DND-41 (cell line): ENCODE measurements around the gene NCF4.

Source experiments
- ATAC-seq: fragments of 200-7000 bp; cut with Tn5 transposase; 3 replicates; pipeline ENCODE4 v1.9.1; 2021; ENCODE audit warnings: low read depth; ENCODE audit not compliant: insufficient read depth
- DNase-seq: peaks from one replicate; pipeline ENCODE4 v3.0.0-alpha.2; 2020
- H2AFZ ChIP-seq: 2 replicates; pipeline ENCODE4 v1.6.0; 2012; ENCODE audit warnings: low read depth, low read length
- H3K27ac ChIP-seq: 2 replicates; pipeline ENCODE4 v1.5.1; 2012; ENCODE audit warnings: low read length, inconsistent platforms
- H3K27me3 ChIP-seq: fragments of 200-600 bp; sonication (generic); 2 replicates; pipeline ENCODE4 v1.6.0; 2012; ENCODE audit warnings: low read length, mild to moderate bottlenecking, inconsistent platforms; ENCODE audit not compliant: insufficient read depth, poor library complexity
- H3K36me3 ChIP-seq: 2 replicates; pipeline ENCODE4 v1.5.1; 2012; ENCODE audit warnings: low read length, inconsistent platforms; ENCODE audit not compliant: insufficient read depth
- H3K4me1 ChIP-seq: 2 replicates; pipeline ENCODE4 v1.5.1; 2012; ENCODE audit warnings: mild to moderate bottlenecking, low read length; ENCODE audit not compliant: insufficient read depth
- H3K4me2 ChIP-seq: 2 replicates; pipeline ENCODE4 v1.6.0; 2012; ENCODE audit warnings: mild to moderate bottlenecking, moderate library complexity, low read length, inconsistent platforms; ENCODE audit not compliant: insufficient read depth
- H3K4me3 ChIP-seq, 2 experiments: fragments of 200-600 bp in 1 of 2; shearing (Covaris generic) in 1 of 2; 2 replicates each; pipeline ENCODE4 v1.5.1; 2012 to 2016; ENCODE audit warnings: inconsistent platforms in 2 of 2, low read length in 2 of 2, mild to moderate bottlenecking in 2 of 2, low read depth in 1 of 2, moderate library complexity in 1 of 2
- H3K79me2 ChIP-seq: 2 replicates; pipeline ENCODE4 v1.6.0; 2012; ENCODE audit warnings: low read length, inconsistent platforms; ENCODE audit not compliant: insufficient read depth
- H3K9ac ChIP-seq: 2 replicates; pipeline ENCODE4 v1.6.0; 2012; ENCODE audit warnings: low read depth, mild to moderate bottlenecking, inconsistent platforms, low read length, moderate library complexity
- H3K9me3 ChIP-seq: 2 replicates; pipeline ENCODE4 v1.5.1; 2012; ENCODE audit warnings: low read length, moderate library complexity, mild to moderate bottlenecking, inconsistent platforms; ENCODE audit not compliant: insufficient read depth, severe bottlenecking
- H4K20me1 ChIP-seq: 2 replicates; pipeline ENCODE4 v1.6.0; 2012; ENCODE audit warnings: low read length; ENCODE audit not compliant: insufficient read depth
- EZH2 ChIP-seq: IDR thresholded peaks from 3 replicates; pipeline ENCODE4 v1.6.1; 2012; ENCODE audit warnings: borderline replicate concordance, low read depth, mild to moderate bottlenecking, moderate library complexity, low read length, inconsistent platforms; ENCODE audit not compliant: severe bottlenecking
- TF ChIP-seq, protein P1 (sequence below): IDR thresholded peaks from 2 replicates; pipeline ENCODE4 v1.5.1; 2012; ENCODE audit warnings: borderline replicate concordance, low read length, moderate library complexity, mild to moderate bottlenecking; ENCODE audit not compliant: poor library complexity, severe bottlenecking; ENCODE audit errors: extremely low read depth

The NCF4 gene

DNA sequence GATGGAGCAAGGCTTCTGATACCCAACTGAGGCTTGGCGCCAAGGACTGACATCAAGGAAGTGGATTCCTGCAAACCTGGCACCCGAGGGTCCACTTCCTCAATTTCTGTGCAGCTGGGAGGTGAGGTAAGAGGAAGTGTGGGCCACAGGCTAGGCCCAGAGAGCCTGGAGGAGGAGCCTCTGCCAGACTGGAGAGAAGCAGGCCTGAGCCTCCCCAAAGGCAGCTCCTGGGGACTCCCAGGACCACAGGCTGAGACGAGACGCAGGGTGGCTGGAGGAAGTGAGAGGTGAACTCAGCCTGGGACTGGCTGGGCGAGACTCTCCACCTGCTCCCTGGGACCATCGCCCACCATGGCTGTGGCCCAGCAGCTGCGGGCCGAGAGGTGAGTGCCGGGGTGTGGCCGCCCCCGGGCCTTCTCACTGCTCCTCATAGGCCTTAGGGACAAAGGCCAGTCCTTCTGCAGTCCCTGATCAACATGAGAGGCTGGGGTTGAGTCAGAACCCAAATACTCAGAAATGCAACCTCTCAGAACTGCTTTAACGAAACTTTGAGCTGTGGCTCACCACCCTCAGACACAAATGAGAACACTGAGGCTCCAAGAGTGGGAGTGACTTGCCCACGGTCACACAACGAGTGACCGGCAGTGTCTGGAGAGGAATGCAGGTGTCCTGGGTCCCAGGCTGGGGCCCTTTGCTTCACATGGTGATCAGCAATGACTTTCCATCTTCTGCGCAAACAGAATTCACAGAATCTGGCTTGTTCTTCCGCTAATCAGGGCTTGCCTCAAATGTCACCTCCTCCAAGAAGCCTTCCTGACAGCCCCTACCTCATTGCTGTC is at the start of gene NCF4:
NCF4 (plus strand) TSS at position 186 of the 839 bp plus-strand sequence; CDS start at position 352, 166 bp downstream.
- Histone ChIP-seq H3K9me3 (no peaks in the 10 kb centered on the region), H4K20me1 (no peaks in the 10 kb centered on the region), H3K36me3 (no peaks in the 10 kb centered on the region), H3K79me2 (no peaks in the 10 kb centered on the region), H3K4me2 (no peak within 1 kb of the TSS), H3K27ac (no peak within 1 kb of the TSS), H3K27me3 (no peaks in the 10 kb centered on the region), H3K4me1 (peaks cover 2% of the 10 kb centered on the region; the same call in 1 of the 2 replicates), H2AFZ (no peak within 1 kb of the TSS; the same call in 1 of the 2 replicates), H3K9ac (no peak within 1 kb of the TSS), H3K4me3 (no peak within 1 kb of the TSS)
- ATAC-seq, result no peak
- DNase-seq, result peak; percentile 19
- no peak for TF ChIP-seq EZH2
- TF ChIP-seq, protein P1, sequence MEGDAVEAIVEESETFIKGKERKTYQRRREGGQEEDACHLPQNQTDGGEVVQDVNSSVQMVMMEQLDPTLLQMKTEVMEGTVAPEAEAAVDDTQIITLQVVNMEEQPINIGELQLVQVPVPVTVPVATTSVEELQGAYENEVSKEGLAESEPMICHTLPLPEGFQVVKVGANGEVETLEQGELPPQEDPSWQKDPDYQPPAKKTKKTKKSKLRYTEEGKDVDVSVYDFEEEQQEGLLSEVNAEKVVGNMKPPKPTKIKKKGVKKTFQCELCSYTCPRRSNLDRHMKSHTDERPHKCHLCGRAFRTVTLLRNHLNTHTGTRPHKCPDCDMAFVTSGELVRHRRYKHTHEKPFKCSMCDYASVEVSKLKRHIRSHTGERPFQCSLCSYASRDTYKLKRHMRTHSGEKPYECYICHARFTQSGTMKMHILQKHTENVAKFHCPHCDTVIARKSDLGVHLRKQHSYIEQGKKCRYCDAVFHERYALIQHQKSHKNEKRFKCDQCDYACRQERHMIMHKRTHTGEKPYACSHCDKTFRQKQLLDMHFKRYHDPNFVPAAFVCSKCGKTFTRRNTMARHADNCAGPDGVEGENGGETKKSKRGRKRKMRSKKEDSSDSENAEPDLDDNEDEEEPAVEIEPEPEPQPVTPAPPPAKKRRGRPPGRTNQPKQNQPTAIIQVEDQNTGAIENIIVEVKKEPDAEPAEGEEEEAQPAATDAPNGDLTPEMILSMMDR, result no peak

DNA sequence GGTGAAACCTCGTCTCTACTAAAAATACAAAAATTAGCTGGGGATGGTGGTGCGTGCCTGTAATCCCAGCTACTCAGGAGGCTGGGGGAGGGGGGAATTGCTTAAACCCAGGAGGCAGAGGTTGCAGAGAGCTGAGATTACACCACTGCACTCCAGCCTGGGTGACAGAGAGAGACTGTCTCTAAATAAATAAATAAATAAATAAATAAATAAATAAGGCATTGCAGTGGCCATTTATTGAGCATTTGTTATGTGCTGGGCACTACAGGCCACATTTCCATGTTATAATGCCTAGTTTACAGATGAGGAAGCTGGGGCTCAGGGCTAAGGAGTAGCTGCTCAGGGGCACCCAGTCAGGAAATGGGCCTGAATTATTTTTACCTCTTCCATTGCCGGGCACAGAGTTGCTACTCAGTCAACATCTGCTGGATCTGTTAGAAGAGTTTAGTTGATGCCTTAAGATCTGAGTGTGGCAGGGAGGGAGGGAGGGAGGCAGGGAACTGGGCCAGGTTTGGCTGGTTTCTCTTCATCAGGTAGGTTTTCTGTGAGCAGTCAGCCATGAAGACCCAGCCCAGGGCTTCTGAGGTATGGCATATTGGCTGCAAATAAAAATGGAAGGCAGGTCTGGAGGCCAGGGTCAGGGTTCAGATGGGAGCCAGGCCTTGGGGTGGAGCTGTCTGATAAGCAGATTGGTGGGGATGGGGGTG is 49.6 kb upstream of the NCF4 start:
- Histone ChIP-seq H3K4me1 (no peaks in the 10 kb centered on the region), H3K27me3 (peaks cover 38% of the 10 kb centered on the region), H3K4me2 (no peak overlapping the region), H3K27ac (no peak overlapping the region), H4K20me1 (no peaks in the 10 kb centered on the region), H2AFZ (no peak overlapping the region), H3K9me3 (no peaks in the 10 kb centered on the region), H3K36me3 (no peaks in the 10 kb centered on the region), H3K79me2 (no peaks in the 10 kb centered on the region), H3K4me3 (no peak overlapping the region), H3K9ac (no peak overlapping the region)
- ATAC-seq (no peak), DNase-seq (no peak)
- TF ChIP-seq, protein P1, result no peak
- no peak for TF ChIP-seq EZH2

DNA sequence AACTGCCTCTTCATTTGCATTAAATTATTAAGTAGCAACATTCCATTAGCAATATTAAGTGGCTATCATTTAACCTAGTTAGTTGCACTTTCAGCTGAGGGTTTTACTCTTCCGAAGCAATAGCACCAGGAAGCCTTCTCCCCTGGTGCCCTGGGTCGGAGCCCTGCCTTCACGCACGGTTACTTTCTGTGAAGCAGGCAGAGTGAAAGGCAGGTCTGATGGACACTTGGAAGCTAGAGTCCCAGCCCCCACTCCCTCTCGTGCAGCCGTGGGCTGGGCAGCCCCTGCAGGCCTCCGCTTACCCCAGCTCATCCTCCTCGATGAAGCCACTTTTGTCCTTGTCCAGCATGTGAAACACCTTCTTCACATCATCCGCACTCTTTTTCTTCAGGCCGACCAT is 46.0 kb upstream of the NCF4 start:
- Histone ChIP-seq H3K4me2 (no peak overlapping the region), H3K27me3 (peaks cover 58% of the 10 kb centered on the region), H3K9ac (no peak overlapping the region), H3K27ac (no peak overlapping the region), H3K4me3 (no peak overlapping the region), H2AFZ (no peak overlapping the region), H3K36me3 (no peaks in the 10 kb centered on the region), H4K20me1 (no peaks in the 10 kb centered on the region), H3K79me2 (no peaks in the 10 kb centered on the region), H3K9me3 (no peaks in the 10 kb centered on the region), H3K4me1 (no peaks in the 10 kb centered on the region)
- DNase-seq (no peak), ATAC-seq (no peak)
- TF ChIP-seq EZH2, result no peak
- TF ChIP-seq, protein P1, result no peak
